COLO668 (cell line): Measurements from ENCODE around the gene ESRRG.

ENCODE experiments used
- DNase-seq: peaks from one replicate; lab custom pipeline; 2025; ENCODE audit not compliant: unreplicated experiment; lab: John Stamatoyannopoulos, UW

ESRRG gene

DNA sequence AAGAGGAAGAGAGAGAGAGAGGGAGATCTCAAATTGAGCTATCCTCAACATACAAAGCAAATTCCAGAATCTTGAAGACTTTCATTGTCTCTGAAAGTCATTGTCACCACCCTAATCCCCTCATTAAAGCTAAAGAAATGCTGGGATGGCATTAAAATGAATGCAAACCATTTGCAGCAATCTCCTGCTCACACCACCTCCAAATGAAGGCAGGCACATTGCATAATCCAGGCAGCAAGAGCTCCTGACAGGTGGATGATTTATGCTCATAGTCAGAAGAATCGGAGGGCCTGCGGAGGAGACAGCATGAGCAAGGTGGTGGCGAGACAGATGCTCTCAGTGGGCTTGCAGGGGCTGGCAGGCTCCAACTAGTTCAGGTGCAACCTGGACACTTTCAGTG, 90.2 kb downstream of the ESRRG start:
- DNase-seq = no peak

GRCh38 chr1:216630532-216630931, 92.7 kb downstream of the ESRRG start:
- DNase-seq = no peak

GRCh38 chr1:216627252-216627651, 96.0 kb downstream of the ESRRG start:
- DNase-seq = no peak

- no peak for DNase-seq
These were observed 96.7 kb downstream of the ESRRG start for GRCh38 chr1:216626394-216627067.

- no peak for DNase-seq
These were observed 101.7 kb downstream of the ESRRG start for GRCh38 chr1:216621536-216621935.

- no peak for DNase-seq
These were observed 106.0 kb downstream of the ESRRG start for GRCh38 chr1:216617081-216617875.

GRCh38 chr1:216616425-216616824, 106.8 kb downstream of the ESRRG start:
- DNase-seq = no peak

- DNase-seq = no peak
These were observed 109.0 kb downstream of the ESRRG start for GRCh38 chr1:216614011-216614934.

GRCh38 chr1:216612291-216612690, 110.9 kb downstream of the ESRRG start:
- DNase-seq = no peak

GRCh38 chr1:216607067-216607697, 116.0 kb downstream of the ESRRG start:
- no peak for DNase-seq

DNA sequence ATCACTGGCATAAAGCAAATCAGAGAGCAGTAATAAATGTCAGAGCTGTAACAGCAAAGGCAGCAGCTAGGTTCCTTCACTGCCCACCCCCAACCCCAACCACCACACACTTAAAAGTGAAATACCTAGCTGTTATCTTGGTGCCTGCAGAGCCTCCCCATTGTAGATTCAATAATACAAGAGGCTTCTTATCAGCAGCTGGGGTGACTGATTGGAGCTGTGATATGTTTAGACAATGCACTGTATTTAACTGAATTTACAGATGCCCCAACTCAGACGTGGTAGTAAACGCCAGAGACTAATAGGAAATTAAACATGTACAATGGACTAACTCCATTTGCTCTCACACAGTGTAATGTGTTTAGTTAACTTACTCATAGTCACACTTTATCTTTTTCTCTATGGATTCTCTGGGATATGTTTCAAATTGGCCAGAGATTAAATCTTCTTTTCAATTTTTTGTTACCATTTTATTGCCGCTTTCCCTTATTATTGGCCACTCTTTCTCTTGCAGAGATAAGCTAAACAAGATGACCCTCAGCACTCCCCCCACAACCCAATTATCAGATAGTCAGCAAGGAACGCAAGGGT, 117.1 kb downstream of the ESRRG start:
- DNase-seq = no peak

DNA sequence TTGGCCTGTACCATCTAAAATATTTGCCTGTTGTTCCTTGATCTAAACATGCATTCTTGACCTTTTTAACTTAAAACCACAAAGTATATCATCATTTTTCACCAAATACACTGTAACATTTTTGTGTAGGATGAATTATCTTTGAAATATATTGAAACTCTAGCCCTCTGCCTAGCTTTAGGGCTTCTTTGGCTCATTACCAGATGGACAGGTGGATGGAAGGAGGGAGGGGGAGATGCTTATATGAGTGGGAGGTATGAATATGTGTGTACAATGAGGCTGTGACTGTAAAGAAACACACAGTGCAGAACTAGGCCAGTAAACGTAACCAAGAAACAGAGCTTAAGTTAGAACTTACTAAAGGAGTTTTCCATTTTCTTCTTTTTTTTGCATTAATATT, 118.5 kb downstream of the ESRRG start:
- peak; percentile 18 for DNase-seq

GRCh38 chr1:216600730-216601609, 122.3 kb downstream of the ESRRG start:
- DNase-seq = peak; percentile 90

DNA sequence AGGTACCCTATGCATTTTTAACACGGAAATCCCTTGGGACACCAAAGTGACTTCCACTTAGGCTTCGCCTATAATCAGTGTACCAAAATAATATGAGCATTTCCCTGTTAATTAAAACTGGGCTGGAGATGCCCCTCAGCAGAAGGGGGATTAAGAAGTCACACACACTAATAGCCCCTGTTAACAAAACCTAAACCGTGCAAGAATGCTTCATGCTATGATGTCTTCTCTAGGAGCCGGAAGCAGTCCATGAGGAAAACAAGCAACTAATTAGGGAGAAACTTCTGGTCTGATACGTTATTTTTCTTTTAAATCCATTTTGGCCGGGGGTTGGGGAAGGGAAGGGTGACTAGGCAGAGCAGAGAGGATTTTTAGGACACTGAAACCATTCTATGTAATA, 123.4 kb downstream of the ESRRG start:
- no peak for DNase-seq

DNA sequence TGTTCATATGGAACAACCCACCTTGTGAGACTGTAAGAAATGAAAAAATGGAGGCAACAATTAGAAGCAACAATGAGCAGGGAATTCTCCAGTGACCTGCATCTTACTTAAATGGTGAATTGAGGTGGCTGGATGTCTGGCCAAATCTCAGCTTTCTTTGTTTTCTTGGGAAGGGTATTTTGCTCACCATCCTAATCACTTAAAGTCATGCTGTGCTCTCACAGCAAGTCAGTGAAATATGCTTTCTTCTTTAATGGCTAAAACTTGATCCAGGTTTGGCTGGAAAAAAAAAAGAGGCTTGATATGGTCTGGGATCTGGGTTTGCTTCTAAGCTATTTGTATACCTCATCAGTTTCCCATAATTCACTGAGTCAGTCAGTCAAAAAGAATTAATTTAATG, 124.8 kb downstream of the ESRRG start:
- DNase-seq = no peak

GRCh38 chr1:216596281-216596862, 126.9 kb downstream of the ESRRG start:
- DNase-seq = no peak

GRCh38 chr1:216587715-216588114, 135.5 kb downstream of the ESRRG start:
- no peak for DNase-seq

- DNase-seq = no peak
These were observed 141.1 kb downstream of the ESRRG start for GRCh38 chr1:216582151-216582550.

- no peak for DNase-seq
These were observed 142.6 kb downstream of the ESRRG start for GRCh38 chr1:216580538-216581057.
